Fibroblast of skin of scalp (primary cell): Measurements from ENCODE around the gene C9orf57.
"Not testable (repeated sequence)": the region's sequence is repeated elsewhere in the genome, so short reads cannot be mapped to it uniquely, and the experiment has no call there.

Experiments
- DNase-seq: peaks from one replicate; pipeline ENCODE4 v3.0.0-alpha.2; 2013

The C9orf57 gene

DNA sequence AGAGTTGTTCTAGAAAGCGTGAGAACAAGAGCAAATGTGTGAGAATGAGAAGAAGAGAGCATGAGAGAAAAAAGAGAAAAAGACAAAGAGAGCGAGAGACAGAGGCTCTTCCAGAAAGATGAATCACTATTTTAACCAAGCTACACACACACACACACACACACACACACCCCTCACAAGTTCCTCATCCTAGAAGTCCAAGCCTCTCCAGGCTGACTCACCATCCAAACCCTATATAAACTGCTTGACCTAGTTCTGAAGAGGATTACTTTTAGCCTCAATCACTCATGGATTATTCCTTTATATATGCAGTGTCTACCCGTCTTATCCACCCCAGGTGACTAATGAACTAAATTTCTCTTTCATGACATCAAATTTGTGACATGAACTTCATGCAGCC, 37.6 kb downstream of the C9orf57 start:
- peak; percentile 89 for DNase-seq

DNA sequence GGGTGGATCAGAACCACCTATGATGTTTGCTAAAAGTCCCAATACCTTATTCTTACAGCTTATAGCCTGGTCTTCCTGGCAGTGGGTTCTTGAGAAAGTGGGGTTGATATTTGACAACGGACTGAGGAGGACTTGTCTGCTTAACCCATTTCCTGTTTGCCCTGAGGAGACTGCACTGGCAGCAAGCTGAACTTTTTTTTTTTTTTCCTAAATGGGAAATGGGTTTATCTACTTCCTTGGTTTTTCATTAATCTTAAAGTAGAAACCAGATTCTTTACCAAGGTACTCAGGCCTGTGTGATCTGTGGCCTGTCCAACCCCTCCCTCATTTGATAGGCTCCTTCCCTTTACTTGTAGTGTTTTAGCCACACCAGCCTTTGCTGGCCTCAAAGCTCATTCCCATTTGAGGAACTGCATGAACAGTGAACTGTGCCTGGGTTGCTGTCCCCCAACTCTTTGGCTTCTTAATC, 47.1 kb downstream of the C9orf57 start:
- DNase-seq, result no peak

DNA sequence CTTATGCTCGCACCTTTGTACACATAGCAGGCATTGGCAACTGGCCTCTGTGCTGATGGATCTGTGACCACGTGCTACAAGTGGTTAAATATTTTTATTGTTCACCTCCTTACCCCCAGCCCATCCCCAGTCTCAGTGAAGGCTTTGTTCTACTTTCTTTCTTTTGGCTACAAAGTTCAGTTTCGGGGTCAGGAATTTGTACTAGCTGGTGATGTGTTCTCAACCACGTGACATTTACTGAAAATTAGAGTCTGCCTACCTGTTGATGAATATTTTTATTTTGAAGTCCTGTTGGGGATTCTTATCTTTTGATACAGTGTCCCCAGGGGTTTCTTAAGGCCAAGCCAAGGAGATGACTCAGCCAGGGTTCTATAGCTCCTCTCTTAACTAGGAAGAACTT, 47.8 kb downstream of the C9orf57 start:
- DNase-seq, result no peak

DNA sequence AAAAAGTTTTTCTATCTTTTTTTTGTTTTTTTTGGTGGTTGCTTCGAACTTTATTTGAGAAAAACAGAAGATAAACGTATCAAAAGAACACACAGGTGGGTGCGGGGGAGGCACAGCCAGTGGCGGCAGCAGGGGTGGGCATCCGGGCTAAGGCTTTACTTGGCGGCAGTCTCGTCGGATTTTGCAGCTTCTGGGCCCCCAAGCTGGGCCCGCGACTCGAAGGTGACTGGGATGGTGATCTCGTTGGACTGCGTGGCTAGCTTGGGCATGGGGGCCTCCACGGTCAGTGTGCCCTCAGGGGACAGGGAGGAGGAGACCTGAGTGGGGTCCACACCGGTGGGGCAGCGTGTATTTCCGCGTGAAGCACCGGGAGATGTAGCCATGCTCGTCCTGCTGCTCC, 52.7 kb downstream of the C9orf57 start:
- not testable (repeated sequence) for DNase-seq

DNA sequence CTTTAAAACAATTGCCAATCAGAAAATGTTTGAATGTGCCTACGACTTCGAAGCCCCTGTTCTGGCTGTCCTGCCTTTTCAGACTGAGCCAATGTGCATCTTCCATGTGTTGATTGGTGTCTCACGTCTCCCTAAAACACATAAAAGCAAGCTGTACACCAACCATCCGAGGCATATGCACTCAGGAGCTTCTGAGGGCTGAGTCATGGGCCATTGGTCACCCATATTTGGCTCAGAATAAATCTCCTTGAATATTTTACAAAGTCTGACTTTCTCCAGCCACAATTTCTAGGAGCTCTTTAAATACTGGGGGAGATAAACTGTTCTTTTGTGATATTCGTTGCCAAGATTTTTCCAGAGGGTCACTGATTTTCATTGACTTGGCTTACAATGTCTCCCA, 53.9 kb downstream of the C9orf57 start:
- peak; percentile 3 for DNase-seq

DNA sequence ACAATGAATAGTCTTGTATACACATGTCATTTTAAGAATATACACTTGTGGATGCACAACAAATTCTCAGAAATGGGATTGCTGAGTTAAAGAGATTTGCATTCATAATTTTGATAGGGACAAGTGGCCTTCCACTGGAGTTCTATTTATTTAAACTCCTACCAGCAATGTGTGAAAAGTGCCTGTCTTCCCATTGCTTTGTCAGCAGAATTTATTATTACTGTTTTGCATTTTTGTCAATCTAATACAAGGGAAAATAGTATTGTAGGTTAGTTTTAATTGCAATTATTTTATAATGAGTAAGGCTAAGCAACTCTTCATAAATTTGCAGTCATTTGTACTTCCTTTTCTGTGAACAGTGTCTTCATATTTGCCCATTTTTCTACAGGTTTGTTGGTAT, 55.0 kb downstream of the C9orf57 start:
- DNase-seq, result no peak
